Mesendoderm (in vitro differentiated cells): ENCODE measurements around the gene CNTRL.
"Not testable (repeated sequence)": the region's sequence is repeated elsewhere in the genome, so short reads cannot be mapped to it uniquely, and the experiment has no call there.

Experiments used
- DNase-seq: peaks from one replicate; pipeline ENCODE4 v3.0.0; 2013
- H2AK5ac ChIP-seq: 2 replicates; pipeline ENCODE4 v1.6.1; 2013; ENCODE audit warnings: low read length, inconsistent platforms
- H2BK120ac ChIP-seq: 2 replicates; pipeline ENCODE4 v1.6.1; 2013; ENCODE audit warnings: low read depth, mild to moderate bottlenecking, low read length, moderate library complexity, mixed read lengths
- H2BK15ac ChIP-seq: replicated peaks from 2 replicates; pipeline ENCODE4 v1.6.1; 2013; ENCODE audit warnings: low read depth, mild to moderate bottlenecking, moderate library complexity
- H2BK5ac ChIP-seq: 2 replicates; pipeline ENCODE4 v1.6.1; 2013; ENCODE audit warnings: low read length, inconsistent platforms
- H3K18ac ChIP-seq: 2 replicates; pipeline ENCODE4 v1.6.1; 2013; ENCODE audit warnings: mild to moderate bottlenecking, low read length, mixed read lengths
- H3K23ac ChIP-seq: one replicate; pipeline ENCODE4 v1.6.1; 2013; ENCODE audit warnings: low read length
- H3K27ac ChIP-seq: 2 replicates; pipeline ENCODE4 v1.5.1; 2013; ENCODE audit warnings: low read depth, mild to moderate bottlenecking, inconsistent platforms, low read length, moderate library complexity
- H3K27me3 ChIP-seq: 2 replicates; pipeline ENCODE4 v1.6.1; 2013; ENCODE audit warnings: low read length, control low read depth, mild to moderate bottlenecking, inconsistent platforms; ENCODE audit not compliant: insufficient read depth, poor library complexity
- H3K36me3 ChIP-seq: 2 replicates; pipeline ENCODE4 v1.6.1; 2013; ENCODE audit warnings: low read length, inconsistent platforms; ENCODE audit not compliant: control insufficient read depth, insufficient read depth
- H3K4ac ChIP-seq: one replicate; pipeline ENCODE4 v1.6.1; 2013; ENCODE audit warnings: low read depth, mild to moderate bottlenecking, low read length, moderate library complexity
- H3K4me1 ChIP-seq: 2 replicates; pipeline ENCODE4 v1.6.1; 2013; ENCODE audit warnings: low read depth, low read length, inconsistent platforms; ENCODE audit not compliant: control insufficient read depth
- H3K4me2 ChIP-seq: 2 replicates; pipeline ENCODE4 v1.6.1; 2013; ENCODE audit warnings: low read length
- H3K4me3 ChIP-seq: 2 replicates; pipeline ENCODE4 v1.5.1; 2013; ENCODE audit warnings: mild to moderate bottlenecking, low read length
- H3K56ac ChIP-seq: one replicate; pipeline ENCODE4 v1.6.1; 2013; ENCODE audit warnings: low read length
- H3K79me1 ChIP-seq: 2 replicates; pipeline ENCODE4 v1.6.1; 2013; ENCODE audit warnings: low read length, inconsistent platforms
- H3K79me2 ChIP-seq: 2 replicates; pipeline ENCODE4 v1.6.1; 2013; ENCODE audit warnings: mild to moderate bottlenecking, low read length; ENCODE audit not compliant: control insufficient read depth, insufficient read depth
- H3K9ac ChIP-seq: 2 replicates; pipeline ENCODE4 v1.6.1; 2013; ENCODE audit warnings: low read length, inconsistent platforms
- H4K5ac ChIP-seq: one replicate; pipeline ENCODE4 v1.6.1; 2013; ENCODE audit warnings: low read length
- H4K8ac ChIP-seq: one replicate; pipeline ENCODE4 v1.6.1; 2013; ENCODE audit warnings: low read depth, mild to moderate bottlenecking, control low read depth, low read length, moderate library complexity
- WGBS: extraction: QIAGEN DNeasy Blood & Tissue Kit; methylation state at CpG from one replicate; pipeline ENCODE4 v1.1.7; 2013; ENCODE audit warnings: low lambda C conversion rate, missing lambda C conversion rate; ENCODE audit not compliant: insufficient coverage; ENCODE audit errors: extremely low coverage; 5-methylcytosine and 5-hydroxymethylcytosine counted together

Gene CNTRL

DNA sequence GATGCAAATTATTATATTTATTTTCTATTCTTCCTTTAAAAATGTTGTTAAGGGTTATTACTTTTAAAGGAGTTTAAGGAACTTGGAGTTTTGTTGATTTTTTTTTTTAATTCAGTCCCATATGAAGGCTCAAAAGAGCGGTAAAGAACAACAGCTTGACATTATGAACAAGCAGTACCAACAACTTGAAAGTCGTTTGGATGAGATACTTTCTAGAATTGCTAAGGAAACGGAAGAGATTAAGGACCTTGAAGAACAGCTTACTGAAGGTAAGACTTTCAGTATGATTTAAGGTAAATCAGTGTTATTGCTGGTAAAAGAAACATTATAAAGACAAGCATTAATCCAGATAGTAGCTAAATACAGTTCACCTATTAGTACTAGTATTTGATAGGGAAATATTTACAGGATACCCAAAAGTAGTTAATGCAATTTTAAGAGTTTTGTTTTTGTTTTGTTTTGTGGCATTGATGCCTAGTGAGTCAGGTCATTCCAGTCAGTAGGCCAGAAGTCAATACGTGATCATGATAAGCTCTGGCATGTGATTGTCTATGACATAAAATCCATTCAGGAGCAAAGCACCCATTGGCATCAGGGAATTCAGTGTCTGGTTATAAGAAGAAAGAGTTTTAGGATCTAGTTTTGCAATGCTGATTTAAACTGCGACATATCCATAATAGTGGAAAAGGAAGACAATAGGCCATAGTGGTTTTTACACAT lies 49.2 kb downstream of the CNTRL start:
- H3K4me2 ChIP-seq, result no peak overlapping the region
- no peaks in the 10 kb centered on the region for H3K27me3 ChIP-seq
- H3K4me3 ChIP-seq, result no peak overlapping the region
- no peak overlapping the region for H2BK120ac ChIP-seq
- no CpG with 5 or more reads among the region's 5 CpGs for WGBS
- no peak overlapping the region for H2BK15ac ChIP-seq
- no peak overlapping the region for H4K8ac ChIP-seq
- no peaks in the 10 kb centered on the region for H3K36me3 ChIP-seq
- no peak overlapping the region for H2AK5ac ChIP-seq
- no peaks in the 10 kb centered on the region for H3K79me1 ChIP-seq
- H3K18ac ChIP-seq, result no peak overlapping the region
- H3K56ac ChIP-seq, result no peak overlapping the region
- no peak overlapping the region for H3K27ac ChIP-seq
- H3K4ac ChIP-seq, result no peak overlapping the region
- no peak overlapping the region for H3K23ac ChIP-seq
- H3K79me2 ChIP-seq, result no peaks in the 10 kb centered on the region
- DNase-seq, result no peak
- no peak overlapping the region for H4K5ac ChIP-seq
- H3K9ac ChIP-seq, result no peak overlapping the region
- no peak overlapping the region for H2BK5ac ChIP-seq
- no peaks in the 10 kb centered on the region for H3K4me1 ChIP-seq

DNA sequence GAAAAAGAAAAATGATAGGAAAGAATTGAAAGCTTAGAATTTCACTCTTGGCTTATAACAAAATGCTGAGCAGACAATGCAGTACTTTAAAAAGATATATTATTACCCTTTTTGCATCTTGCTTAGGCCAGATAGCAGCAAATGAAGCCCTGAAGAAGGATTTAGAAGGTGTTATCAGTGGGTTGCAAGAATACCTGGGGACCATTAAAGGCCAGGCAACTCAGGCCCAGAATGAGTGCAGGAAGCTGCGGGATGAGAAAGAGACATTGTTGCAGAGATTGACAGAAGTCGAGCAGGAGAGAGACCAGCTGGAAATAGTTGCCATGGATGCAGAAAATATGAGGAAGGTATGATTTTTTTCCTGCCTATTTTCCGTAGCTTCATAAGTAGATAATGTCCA lies 50.8 kb downstream of the CNTRL start:
- Histone ChIP-seq H3K4me2 (no peak overlapping the region), H3K79me2 (no peaks in the 10 kb centered on the region), H3K18ac (no peak overlapping the region), H2BK5ac (no peak overlapping the region), H2BK120ac (no peak overlapping the region), H3K36me3 (no peaks in the 10 kb centered on the region), H3K23ac (no peak overlapping the region), H3K27me3 (no peaks in the 10 kb centered on the region), H3K9ac (no peak overlapping the region), H3K4me1 (no peaks in the 10 kb centered on the region), H3K4ac (no peak overlapping the region), H2AK5ac (no peak overlapping the region), H3K27ac (no peak overlapping the region), H2BK15ac (no peak overlapping the region), H3K56ac (no peak overlapping the region), H3K4me3 (no peak overlapping the region), H4K5ac (no peak overlapping the region), H4K8ac (no peak overlapping the region), H3K79me1 (no peaks in the 10 kb centered on the region)
- WGBS, result no CpG with 5 or more reads among the region's 3 CpGs
- no peak for DNase-seq

- H3K4me3 ChIP-seq, H3K36me3 ChIP-seq, H4K5ac ChIP-seq, H3K4me1 ChIP-seq, H3K9ac ChIP-seq, H2BK5ac ChIP-seq, H4K8ac ChIP-seq, H3K23ac ChIP-seq, H3K4ac ChIP-seq, H3K56ac ChIP-seq, H2BK120ac ChIP-seq, H3K18ac ChIP-seq, H3K27me3 ChIP-seq, H3K79me2 ChIP-seq, H2AK5ac ChIP-seq, H3K4me2 ChIP-seq, DNase-seq, H3K27ac ChIP-seq, H3K79me1 ChIP-seq, H2BK15ac ChIP-seq: not testable (repeated sequence)
- no CpG with 5 or more reads among the region's 3 CpGs for WGBS
Measured at GRCh38 chr9:121129384-121129783, 54.6 kb downstream of the CNTRL start.

GRCh38 chr9:121133104-121133816 lies 58.5 kb downstream of the CNTRL start:
- Histone ChIP-seq H3K4me2 (no peak overlapping the region), H2BK120ac (no peak overlapping the region), H2BK5ac (no peak overlapping the region), H4K5ac (no peak overlapping the region), H3K18ac (no peak overlapping the region), H3K4me3 (no peak overlapping the region), H3K79me2 (no peaks in the 10 kb centered on the region), H3K9ac (no peak overlapping the region), H4K8ac (no peak overlapping the region), H3K4ac (no peak overlapping the region), H3K27ac (no peak overlapping the region), H2AK5ac (no peak overlapping the region), H3K36me3 (no peaks in the 10 kb centered on the region), H3K27me3 (no peaks in the 10 kb centered on the region), H3K23ac (no peak overlapping the region), H3K4me1 (no peaks in the 10 kb centered on the region), H3K56ac (peak overlapping the region; percentile 42), H2BK15ac (no peak overlapping the region), H3K79me1 (no peaks in the 10 kb centered on the region)
- peak; percentile 53 for DNase-seq
- WGBS, result no CpG with 5 or more reads among the region's 19 CpGs

GRCh38 chr9:121135642-121136041 lies 60.9 kb downstream of the CNTRL start:
- H3K27ac ChIP-seq, result no peak overlapping the region
- H3K27me3 ChIP-seq, result no peaks in the 10 kb centered on the region
- no peak overlapping the region for H4K5ac ChIP-seq
- H3K9ac ChIP-seq, result no peak overlapping the region
- no peak overlapping the region for H3K23ac ChIP-seq
- no peak overlapping the region for H3K18ac ChIP-seq
- H3K4ac ChIP-seq, result no peak overlapping the region
- no peak overlapping the region for H4K8ac ChIP-seq
- no peak overlapping the region for H2BK120ac ChIP-seq
- no CpG with 5 or more reads among the region's 2 CpGs for WGBS
- no peaks in the 10 kb centered on the region for H3K36me3 ChIP-seq
- no peak overlapping the region for H2BK5ac ChIP-seq
- H3K4me2 ChIP-seq, result no peak overlapping the region
- H3K4me3 ChIP-seq, result no peak overlapping the region
- no peaks in the 10 kb centered on the region for H3K79me2 ChIP-seq
- no peak overlapping the region for H3K56ac ChIP-seq
- H3K79me1 ChIP-seq, result no peaks in the 10 kb centered on the region
- no peaks in the 10 kb centered on the region for H3K4me1 ChIP-seq
- no peak for DNase-seq
- no peak overlapping the region for H2BK15ac ChIP-seq
- H2AK5ac ChIP-seq, result no peak overlapping the region

GRCh38 chr9:121138561-121138960 lies 63.8 kb downstream of the CNTRL start:
- H3K4me3 ChIP-seq, result no peak overlapping the region
- H3K4me1 ChIP-seq, result peaks cover 2% of the 10 kb centered on the region
- H3K36me3 ChIP-seq, result peaks cover 1% of the 10 kb centered on the region
- no peak overlapping the region for H3K4me2 ChIP-seq
- H3K56ac ChIP-seq, result no peak overlapping the region
- DNase-seq, result no peak
- no peak overlapping the region for H4K8ac ChIP-seq
- H2BK15ac ChIP-seq, result no peak overlapping the region
- H3K27ac ChIP-seq, result no peak overlapping the region
- no peaks in the 10 kb centered on the region for H3K79me1 ChIP-seq
- H3K9ac ChIP-seq, result no peak overlapping the region
- no peak overlapping the region for H2BK5ac ChIP-seq
- no peak overlapping the region for H3K4ac ChIP-seq
- no peaks in the 10 kb centered on the region for H3K27me3 ChIP-seq
- H3K23ac ChIP-seq, result no peak overlapping the region
- no peak overlapping the region for H3K18ac ChIP-seq
- no peak overlapping the region for H2BK120ac ChIP-seq
- no peak overlapping the region for H2AK5ac ChIP-seq
- H3K79me2 ChIP-seq, result no peaks in the 10 kb centered on the region
- no peak overlapping the region for H4K5ac ChIP-seq
